Liver (tissue), 9 donors: ENCODE measurements around the gene ASIC1. TPM values are rescaled to one million over a fixed set of nuclear protein-coding genes. Genes with fewer than 3 reads are reported as not detected.

ENCODE experiments used
- DNase-seq: peaks from one replicate; pipeline ENCODE4 v3.0.0-alpha.2; 2017; ENCODE audit warnings: low spot score
- H3K27ac ChIP-seq, 2 donors: one replicate each; pipeline ENCODE4 v1.7.0; 2013; ENCODE audit warnings: inconsistent platforms in 2 of 2, low read length in 2 of 2, control low read depth in 1 of 2, low read depth in 1 of 2, mild to moderate bottlenecking in 1 of 2
- H3K27me3 ChIP-seq, 4 donors: one replicate each; pipeline versions ENCODE4 v1.6.1 to v1.7.0; 2013; ENCODE audit warnings: low read length in 3 of 4, inconsistent platforms in 1 of 4, mild to moderate bottlenecking in 1 of 4, moderate library complexity in 1 of 4; ENCODE audit not compliant: control insufficient read depth in 4 of 4, insufficient read depth in 4 of 4
- H3K36me3 ChIP-seq, 4 donors: one replicate each; pipeline versions ENCODE4 v1.6.1 to v1.7.0; 2013; ENCODE audit warnings: low read length in 3 of 4, mild to moderate bottlenecking in 3 of 4, low read depth in 1 of 4, moderate library complexity in 1 of 4; ENCODE audit not compliant: control insufficient read depth in 4 of 4, insufficient read depth in 3 of 4
- H3K4me1 ChIP-seq, 4 donors: one replicate each; pipeline versions ENCODE4 v1.6.1 to v1.7.0; 2013; ENCODE audit warnings: low read length in 3 of 4, mild to moderate bottlenecking in 3 of 4, moderate library complexity in 1 of 4; ENCODE audit not compliant: control insufficient read depth in 4 of 4, insufficient read depth in 4 of 4
- H3K4me3 ChIP-seq, 3 donors: one replicate each; pipeline versions ENCODE4 v1.6.1 to v1.7.0; 2013; ENCODE audit warnings: low read length in 3 of 3, control low read depth in 1 of 3, low read depth in 1 of 3, mild to moderate bottlenecking in 1 of 3
- H3K9ac ChIP-seq, 2 donors: one replicate each; pipeline ENCODE4 v1.7.0; 2013; ENCODE audit warnings: low read length in 2 of 2, mild to moderate bottlenecking in 2 of 2, moderate library complexity in 2 of 2, control low read depth in 1 of 2, low read depth in 1 of 2
- H3K9me3 ChIP-seq, 4 donors: one replicate each; pipeline versions ENCODE4 v1.6.1 to v1.7.0; 2013; ENCODE audit warnings: low read length in 3 of 4; ENCODE audit not compliant: control insufficient read depth in 4 of 4
- EGR1 ChIP-seq, 2 donors: IDR thresholded peaks; 2 replicates each; pipeline ENCODE4 v1.6.1; 2016 to 2018; ENCODE audit warnings: antibody characterized with exemption in 2 of 2, low read depth in 2 of 2
- FOXA1 ChIP-seq: IDR thresholded peaks from 2 replicates; pipeline ENCODE4 v1.6.1; 2016; ENCODE audit warnings: antibody characterized with exemption
- FOXA2 ChIP-seq: IDR thresholded peaks from 2 replicates; pipeline ENCODE4 v1.6.1; 2016; ENCODE audit warnings: antibody characterized with exemption
- GABPA ChIP-seq, 2 donors: IDR thresholded peaks in 1 of 2; conservative IDR thresholded peaks in 1 of 2; 2 replicates each; pipeline ENCODE4 v1.6.1; 2016; ENCODE audit warnings: antibody characterized with exemption in 2 of 2, mild to moderate bottlenecking in 1 of 2, moderate library complexity in 1 of 2
- HNF4A ChIP-seq, 2 donors: conservative IDR thresholded peaks; 2 replicates each; pipeline ENCODE4 v1.6.1; 2016; ENCODE audit warnings: antibody characterized with exemption in 2 of 2, mild to moderate bottlenecking in 2 of 2
- JUND ChIP-seq, 2 donors: IDR thresholded peaks; 2 replicates each; pipeline ENCODE4 v1.6.1; 2016; ENCODE audit warnings: antibody characterized with exemption in 2 of 2
- NR2F2 ChIP-seq: IDR thresholded peaks from 2 replicates; pipeline ENCODE4 v1.6.1; 2016; ENCODE audit warnings: antibody characterized with exemption
- RAD21 ChIP-seq, 2 donors: IDR thresholded peaks; 2 replicates each; pipeline ENCODE4 v1.6.1; 2016; ENCODE audit warnings: antibody characterized with exemption in 2 of 2, mild to moderate bottlenecking in 2 of 2
- RXRA ChIP-seq, 2 donors: IDR thresholded peaks; 2 replicates each; pipeline ENCODE4 v1.6.1; 2017 to 2018; ENCODE audit warnings: antibody characterized with exemption in 2 of 2, mild to moderate bottlenecking in 1 of 2
- SP1 ChIP-seq: IDR thresholded peaks from 2 replicates; pipeline ENCODE4 v1.6.1; 2018; ENCODE audit warnings: antibody characterized with exemption, mild to moderate bottlenecking
- TAF1 ChIP-seq: conservative IDR thresholded peaks from 2 replicates; pipeline ENCODE4 v1.6.1; 2016; ENCODE audit warnings: antibody characterized with exemption, mild to moderate bottlenecking
- YY1 ChIP-seq: IDR thresholded peaks from 2 replicates; pipeline ENCODE4 v1.6.1; 2016; ENCODE audit warnings: antibody characterized with exemption, mild to moderate bottlenecking
- WGBS: extraction: QIAGEN DNeasy Blood & Tissue Kit; methylation state at CpG from one replicate; pipeline ENCODE4 v1.1.7; 2013; 5-methylcytosine and 5-hydroxymethylcytosine counted together
- polyA plus RNA-seq, 2 donors: library from polyadenylated mRNA; stranded (reverse) in 1 of 2; unstranded in 1 of 2; fragments of 200-250 nt in 1 of 2; fragments of >200 nt in 1 of 2; fragmentation: Nextera tagmentation in 1 of 2; extraction: Ambion mirVana in 1 of 2; gene quantifications; one replicate each; pipeline versions ENCODE4 v1.2.1 to v1.2.3, GENCODE V29; 2013 to 2015
- total RNA-seq, 2 donors: library from RNA; depleted of rRNA; stranded (reverse); fragments of >200 nt; gene quantifications; one replicate each; pipeline ENCODE4 v1.2.3, GENCODE V29; 2014
- TF ChIP-seq, protein P1 (sequence below): fragments of 150-350 bp; IDR thresholded peaks from 2 replicates; pipeline ENCODE4 v1.5.1; 2017; ENCODE audit warnings: improper control_type of control experiment, low read depth, low read length; ENCODE audit not compliant: missing input control
- TF ChIP-seq, protein P2 (sequence below): IDR thresholded peaks from 2 replicates; pipeline ENCODE4 v1.6.1; 2016; ENCODE audit warnings: antibody characterized with exemption
- TF ChIP-seq, protein P3 (sequence below): IDR thresholded peaks from 2 replicates; pipeline ENCODE4 v1.6.1; 2016; ENCODE audit warnings: antibody characterized with exemption
- TF ChIP-seq, protein P4 (sequence below): IDR thresholded peaks from 2 replicates; pipeline ENCODE4 v1.6.1; 2016; ENCODE audit warnings: antibody characterized with exemption, mild to moderate bottlenecking
- donor health status: healthy.
- donor health status: healthy.
- donor health status: healthy.
- donor health status: healthy.
- donor health status: healthy.

ASIC1 gene
- total and polyA plus RNA-seq, 4 donors: 0.05 to 0.08 (median 0.06) TPM; not detected in 1

DNA sequence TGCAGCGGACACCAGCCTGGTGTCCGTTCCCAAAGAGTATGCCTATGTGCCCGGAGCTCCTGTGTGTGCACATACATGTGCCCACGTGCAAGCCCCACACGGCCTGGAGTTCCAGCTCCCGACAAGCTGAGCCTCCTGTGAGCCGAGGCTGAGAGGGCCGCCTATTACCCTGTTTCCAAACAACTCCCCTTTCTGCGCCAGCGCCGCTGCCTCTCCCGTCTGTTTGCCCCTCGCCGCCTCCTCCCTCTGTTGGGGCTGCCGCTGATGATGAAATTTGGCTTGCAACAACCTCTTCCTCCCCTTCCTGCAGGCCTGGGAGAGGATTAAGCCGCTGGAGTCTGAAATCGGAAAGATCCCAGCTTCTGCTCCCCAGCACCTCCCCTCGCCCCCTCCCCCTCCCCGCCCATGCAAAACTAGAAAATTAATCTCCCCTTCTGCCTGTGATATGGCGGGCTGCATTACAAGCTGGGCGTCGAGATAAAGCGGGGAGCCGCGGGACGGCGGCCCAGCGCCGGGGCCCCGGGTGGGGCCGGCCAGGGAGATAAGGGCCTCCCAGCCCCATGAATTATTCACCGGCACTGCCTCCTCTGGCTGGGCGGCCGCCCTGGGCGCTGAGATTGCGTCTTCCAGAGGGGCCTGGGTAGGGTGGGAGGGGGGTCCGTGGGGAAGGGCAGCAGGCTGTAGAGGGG lies 6.8 kb upstream of the ASIC1 start (continued):
- TF ChIP-seq, protein P1, sequence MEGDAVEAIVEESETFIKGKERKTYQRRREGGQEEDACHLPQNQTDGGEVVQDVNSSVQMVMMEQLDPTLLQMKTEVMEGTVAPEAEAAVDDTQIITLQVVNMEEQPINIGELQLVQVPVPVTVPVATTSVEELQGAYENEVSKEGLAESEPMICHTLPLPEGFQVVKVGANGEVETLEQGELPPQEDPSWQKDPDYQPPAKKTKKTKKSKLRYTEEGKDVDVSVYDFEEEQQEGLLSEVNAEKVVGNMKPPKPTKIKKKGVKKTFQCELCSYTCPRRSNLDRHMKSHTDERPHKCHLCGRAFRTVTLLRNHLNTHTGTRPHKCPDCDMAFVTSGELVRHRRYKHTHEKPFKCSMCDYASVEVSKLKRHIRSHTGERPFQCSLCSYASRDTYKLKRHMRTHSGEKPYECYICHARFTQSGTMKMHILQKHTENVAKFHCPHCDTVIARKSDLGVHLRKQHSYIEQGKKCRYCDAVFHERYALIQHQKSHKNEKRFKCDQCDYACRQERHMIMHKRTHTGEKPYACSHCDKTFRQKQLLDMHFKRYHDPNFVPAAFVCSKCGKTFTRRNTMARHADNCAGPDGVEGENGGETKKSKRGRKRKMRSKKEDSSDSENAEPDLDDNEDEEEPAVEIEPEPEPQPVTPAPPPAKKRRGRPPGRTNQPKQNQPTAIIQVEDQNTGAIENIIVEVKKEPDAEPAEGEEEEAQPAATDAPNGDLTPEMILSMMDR: no peak
- TF ChIP-seq JUND (IDR thresholded peaks at IDR 0.05) (no peak), GABPA (IDR thresholded peaks at IDR 0.05 in 1 of 2, conservative IDR thresholded peaks at IDR 0.05 in 1 of 2) (no peak), RAD21 (IDR thresholded peaks at IDR 0.05) (peak in 1 of 2 donors; percentile 24), SP1 (peak; percentile 9)
- TF ChIP-seq, protein P2, sequence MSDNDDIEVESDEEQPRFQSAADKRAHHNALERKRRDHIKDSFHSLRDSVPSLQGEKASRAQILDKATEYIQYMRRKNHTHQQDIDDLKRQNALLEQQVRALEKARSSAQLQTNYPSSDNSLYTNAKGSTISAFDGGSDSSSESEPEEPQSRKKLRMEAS: no peak

DNA sequence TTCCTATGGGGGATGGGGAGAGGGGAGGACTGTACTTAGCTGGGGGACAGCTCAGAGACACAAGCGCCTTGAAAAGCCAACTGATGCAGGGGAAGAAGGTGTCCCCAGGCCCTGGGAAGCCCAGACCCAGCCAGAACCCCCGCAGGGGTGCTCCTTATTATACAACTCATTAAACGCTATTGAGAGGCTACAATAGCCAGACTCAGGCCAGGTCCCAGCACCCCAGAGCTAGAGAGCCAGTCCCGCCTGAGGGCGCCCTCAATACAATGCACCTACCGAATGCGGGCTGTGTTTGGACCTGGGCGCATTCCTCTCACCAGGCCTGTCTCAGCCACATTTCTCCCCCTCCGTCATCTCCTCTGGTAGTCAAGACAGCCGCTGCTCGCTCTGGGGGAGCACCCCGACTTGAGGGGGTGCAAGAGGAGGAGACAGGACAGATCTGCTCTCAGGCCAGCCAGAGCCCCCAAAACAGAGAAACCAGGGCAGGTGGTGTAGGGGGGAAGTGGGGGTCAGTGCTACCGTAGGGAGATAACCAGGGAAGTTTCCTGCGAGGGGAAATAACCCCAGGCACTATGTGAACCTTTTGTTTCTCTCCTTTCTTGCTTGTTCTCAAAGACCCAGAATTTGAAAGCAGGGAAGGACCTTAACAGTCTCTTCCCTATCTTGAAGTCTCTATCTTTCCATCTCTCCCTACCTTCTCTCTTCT lies 6.1 kb upstream of the ASIC1 start:
- H3K4me1 ChIP-seq: peaks cover 0 to 9% (median 6%) of the 10 kb centered on the region in 4 donors
- TF ChIP-seq RXRA (IDR thresholded peaks at IDR 0.05): no peak
- TF ChIP-seq TAF1: no peak
- TF ChIP-seq, protein P3, sequence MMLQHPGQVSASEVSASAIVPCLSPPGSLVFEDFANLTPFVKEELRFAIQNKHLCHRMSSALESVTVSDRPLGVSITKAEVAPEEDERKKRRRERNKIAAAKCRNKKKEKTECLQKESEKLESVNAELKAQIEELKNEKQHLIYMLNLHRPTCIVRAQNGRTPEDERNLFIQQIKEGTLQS: no peak
- TF ChIP-seq, protein P1: no peak
- TF ChIP-seq NR2F2: no peak
- no peak for TF ChIP-seq RAD21 (IDR thresholded peaks at IDR 0.05)
- TF ChIP-seq EGR1 (IDR thresholded peaks at IDR 0.05; ENCODE audit: low read depth in 2 of 2): no peak
- no peak for TF ChIP-seq FOXA2
- no peak for TF ChIP-seq HNF4A (conservative IDR thresholded peaks at IDR 0.05)
- TF ChIP-seq SP1: no peak
- no peak for DNase-seq
- no peak overlapping the region for H3K9ac ChIP-seq
- no peaks in the 10 kb centered on the region for H3K36me3 ChIP-seq
- H3K9me3 ChIP-seq: no peaks in the 10 kb centered on the region
- 73% methylated on average over 14 of the region's 14 CpGs for WGBS
- no peak overlapping the region for H3K4me3 ChIP-seq
- H3K27me3 ChIP-seq: no peaks in the 10 kb centered on the region
- H3K27ac ChIP-seq: no peak overlapping the region

DNA sequence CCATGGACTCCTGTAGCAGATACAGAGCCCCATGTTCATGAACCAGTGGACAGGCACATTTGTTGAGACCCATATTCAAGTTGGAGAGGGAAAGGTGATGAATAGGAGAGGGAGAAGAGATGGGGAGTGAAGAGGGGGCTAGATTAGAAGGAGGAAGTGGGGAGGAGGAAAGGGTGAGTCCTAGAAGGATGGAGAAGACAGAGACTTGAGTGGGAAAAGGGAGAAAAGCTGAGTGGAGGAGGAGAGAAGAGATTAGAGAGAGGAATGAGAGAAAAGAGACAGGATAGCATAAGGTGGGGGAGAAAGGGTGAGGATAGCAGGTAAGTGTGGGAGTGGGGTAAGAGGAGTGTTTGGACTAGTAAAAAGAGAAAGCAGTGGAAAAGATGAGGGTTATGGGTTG lies 4.9 kb upstream of the ASIC1 start:
- Histone ChIP-seq H3K27me3 (no peaks in the 10 kb centered on the region), H3K36me3 (no peaks in the 10 kb centered on the region), H3K9me3 (no peaks in the 10 kb centered on the region), H3K27ac (no peak overlapping the region), H3K4me1 (peaks cover 4 to 19% (median 11%) of the 10 kb centered on the region in 4 donors), H3K9ac (no peak overlapping the region), H3K4me3 (no peak overlapping the region)
- TF ChIP-seq FOXA1: no peak
- no peak for TF ChIP-seq NR2F2
- TF ChIP-seq YY1: no peak
- TF ChIP-seq, protein P4, sequence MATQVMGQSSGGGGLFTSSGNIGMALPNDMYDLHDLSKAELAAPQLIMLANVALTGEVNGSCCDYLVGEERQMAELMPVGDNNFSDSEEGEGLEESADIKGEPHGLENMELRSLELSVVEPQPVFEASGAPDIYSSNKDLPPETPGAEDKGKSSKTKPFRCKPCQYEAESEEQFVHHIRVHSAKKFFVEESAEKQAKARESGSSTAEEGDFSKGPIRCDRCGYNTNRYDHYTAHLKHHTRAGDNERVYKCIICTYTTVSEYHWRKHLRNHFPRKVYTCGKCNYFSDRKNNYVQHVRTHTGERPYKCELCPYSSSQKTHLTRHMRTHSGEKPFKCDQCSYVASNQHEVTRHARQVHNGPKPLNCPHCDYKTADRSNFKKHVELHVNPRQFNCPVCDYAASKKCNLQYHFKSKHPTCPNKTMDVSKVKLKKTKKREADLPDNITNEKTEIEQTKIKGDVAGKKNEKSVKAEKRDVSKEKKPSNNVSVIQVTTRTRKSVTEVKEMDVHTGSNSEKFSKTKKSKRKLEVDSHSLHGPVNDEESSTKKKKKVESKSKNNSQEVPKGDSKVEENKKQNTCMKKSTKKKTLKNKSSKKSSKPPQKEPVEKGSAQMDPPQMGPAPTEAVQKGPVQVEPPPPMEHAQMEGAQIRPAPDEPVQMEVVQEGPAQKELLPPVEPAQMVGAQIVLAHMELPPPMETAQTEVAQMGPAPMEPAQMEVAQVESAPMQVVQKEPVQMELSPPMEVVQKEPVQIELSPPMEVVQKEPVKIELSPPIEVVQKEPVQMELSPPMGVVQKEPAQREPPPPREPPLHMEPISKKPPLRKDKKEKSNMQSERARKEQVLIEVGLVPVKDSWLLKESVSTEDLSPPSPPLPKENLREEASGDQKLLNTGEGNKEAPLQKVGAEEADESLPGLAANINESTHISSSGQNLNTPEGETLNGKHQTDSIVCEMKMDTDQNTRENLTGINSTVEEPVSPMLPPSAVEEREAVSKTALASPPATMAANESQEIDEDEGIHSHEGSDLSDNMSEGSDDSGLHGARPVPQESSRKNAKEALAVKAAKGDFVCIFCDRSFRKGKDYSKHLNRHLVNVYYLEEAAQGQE: no peak
- no peak for DNase-seq
